Measurements from ENCODE around the gene FOXP1.

Gene FOXP1

GRCh38 chr3:71148455-71149060 is 435.0 kb downstream of the FOXP1 start:
- no peak for DNase-seq (ENCODE audit: low read depth in 2 of 2)

- no peak for DNase-seq (ENCODE audit: low read depth in 2 of 2)
These were observed 436.9 kb downstream of the FOXP1 start for GRCh38 chr3:71146673-71147072.

DNA sequence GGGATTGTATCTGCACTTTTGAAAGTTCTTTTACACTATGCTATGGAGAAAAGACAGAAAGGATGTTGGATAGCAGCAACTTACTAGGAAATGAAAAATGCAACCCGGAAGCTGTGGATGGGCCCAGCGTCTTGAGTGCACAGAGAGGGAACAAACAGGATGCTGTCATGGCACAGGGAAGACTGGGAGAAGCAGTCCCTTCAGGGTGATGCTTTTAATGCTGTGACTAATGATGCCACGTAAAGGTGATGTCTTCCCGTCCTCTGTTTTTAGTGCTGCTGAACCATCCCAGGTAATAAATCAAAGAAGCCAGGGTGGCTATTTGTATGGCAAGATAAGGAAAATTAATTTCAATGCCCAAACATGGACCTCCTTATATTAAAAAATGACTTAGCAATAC is 437.6 kb downstream of the FOXP1 start:
- no peak for DNase-seq (ENCODE audit: low read depth in 2 of 2)

DNA sequence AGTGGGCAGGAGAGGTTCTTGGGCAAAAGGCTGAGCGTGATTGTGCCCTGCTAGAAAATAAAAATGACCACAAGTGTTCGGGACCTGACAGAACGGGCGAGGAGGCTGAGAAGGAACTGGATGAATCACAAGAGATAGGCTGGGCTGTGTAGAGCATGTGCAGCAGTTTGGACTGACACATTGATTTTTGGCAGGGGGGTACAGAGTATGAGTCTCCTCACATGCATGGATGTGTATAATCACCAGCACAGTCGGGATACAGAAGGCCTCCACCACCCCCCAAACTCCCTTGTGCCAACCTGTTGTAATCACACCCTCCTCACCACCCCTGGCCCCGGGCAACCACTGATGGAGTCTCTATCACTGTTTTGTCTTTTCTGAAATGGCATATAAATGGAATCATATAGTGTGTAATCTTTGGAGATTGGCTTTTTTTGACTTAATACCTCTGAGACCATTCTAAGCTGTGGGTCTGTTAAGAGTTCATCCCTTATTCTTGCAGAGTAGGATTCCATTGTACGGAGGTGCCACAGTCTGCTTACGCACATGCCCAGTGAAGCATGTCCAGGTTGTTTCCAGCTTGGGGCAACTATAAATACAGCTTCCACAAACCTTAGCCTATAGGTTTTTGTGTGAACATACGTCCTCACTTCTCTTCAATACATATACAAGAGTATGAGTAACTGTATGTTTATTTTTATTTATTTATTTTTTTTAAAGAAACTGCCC is 438.8 kb downstream of the FOXP1 start:
- DNase-seq (ENCODE audit: low read depth in 2 of 2): no peak

DNA sequence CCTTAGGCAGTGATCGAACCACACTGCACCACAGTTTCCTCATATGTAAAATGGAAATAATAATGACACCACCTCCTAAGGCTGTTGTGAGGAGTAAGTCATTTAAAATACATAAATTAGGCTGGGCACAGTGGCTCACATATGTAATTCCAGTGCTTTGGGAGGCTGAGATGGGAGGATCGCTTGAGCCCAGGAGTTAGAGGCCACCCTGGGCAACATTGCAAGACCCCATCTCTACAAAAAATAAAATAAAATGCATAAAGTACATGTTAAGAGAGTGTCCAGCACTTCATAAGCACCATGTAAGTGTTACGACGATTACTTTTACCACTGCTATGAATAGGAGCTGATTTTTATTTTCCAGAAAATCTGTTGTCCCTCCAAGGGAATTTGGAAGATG is 440.0 kb downstream of the FOXP1 start:
- no peak for DNase-seq (ENCODE audit: low read depth in 2 of 2)

GRCh38 chr3:71142441-71143161 is 440.9 kb downstream of the FOXP1 start:
- DNase-seq (ENCODE audit: low read depth in 2 of 2): no peak

DNA sequence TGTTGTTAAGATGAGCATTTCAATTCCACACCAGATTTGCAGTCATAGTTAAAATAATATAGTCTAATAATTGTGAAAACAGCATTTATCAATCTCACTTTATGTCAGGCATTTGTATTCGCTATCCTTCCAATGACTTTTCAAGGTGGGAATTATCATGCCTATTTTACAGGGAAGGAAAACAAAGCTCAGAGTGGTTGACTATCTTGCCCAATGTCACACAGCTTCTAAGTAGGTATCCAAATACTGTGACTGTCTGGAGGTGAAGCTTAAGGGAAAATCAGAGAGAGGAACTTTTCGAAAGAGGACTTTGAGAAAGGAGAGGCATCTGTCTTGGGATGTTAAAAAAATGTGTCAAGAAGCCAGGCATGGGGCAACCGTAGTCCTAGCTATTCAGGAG is 443.1 kb downstream of the FOXP1 start:
- DNase-seq (ENCODE audit: low read depth in 2 of 2): no peak

DNA sequence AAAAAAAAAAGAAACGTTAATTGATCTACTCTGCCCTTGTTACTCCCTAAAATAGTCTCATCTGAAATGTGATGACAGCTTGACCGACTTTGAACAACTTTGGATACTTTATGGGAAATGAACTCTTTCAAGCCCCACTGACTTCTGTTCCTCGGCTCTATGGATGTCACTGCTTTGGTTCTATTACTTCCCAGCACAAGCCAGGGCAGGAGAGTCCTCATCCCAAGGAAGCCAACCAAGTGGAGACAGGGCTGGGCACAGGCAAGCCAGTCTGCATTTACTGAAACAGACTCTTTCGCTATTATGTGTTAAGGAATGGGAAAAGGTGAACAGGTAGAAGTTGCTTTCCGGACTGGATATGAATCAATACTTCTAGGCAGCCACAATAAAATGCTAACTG is 444.0 kb downstream of the FOXP1 start:
- DNase-seq (ENCODE audit: low read depth in 2 of 2): no peak

DNA sequence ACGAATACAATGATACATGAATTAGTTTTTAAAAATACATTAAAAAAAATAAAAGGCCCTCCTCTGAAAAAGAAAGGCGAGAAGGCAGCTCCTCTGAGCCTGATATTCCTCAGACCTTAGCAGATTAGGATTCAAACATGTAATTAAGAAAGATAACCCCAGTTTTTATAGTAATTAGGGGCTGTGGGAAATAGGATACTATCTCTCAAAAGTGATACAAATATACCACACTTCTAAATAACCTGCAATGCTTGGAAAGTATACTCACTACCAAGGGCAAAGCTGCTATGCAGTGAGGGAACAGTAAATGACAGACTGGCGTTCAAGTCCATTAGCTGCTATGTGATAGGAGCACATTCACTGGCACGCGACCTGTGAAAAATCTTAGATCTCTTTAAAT is 445.1 kb downstream of the FOXP1 start:
- DNase-seq (ENCODE audit: low read depth in 2 of 2): no peak

- no peak for DNase-seq (ENCODE audit: low read depth in 2 of 2)
These were observed 447.3 kb downstream of the FOXP1 start for GRCh38 chr3:71136276-71136675.

GRCh38 chr3:71135373-71136088 is 448.0 kb downstream of the FOXP1 start:
- DNase-seq (ENCODE audit: low read depth in 2 of 2): no peak

GRCh38 chr3:71134521-71134920 is 449.0 kb downstream of the FOXP1 start:
- DNase-seq (ENCODE audit: low read depth in 2 of 2): no peak

DNA sequence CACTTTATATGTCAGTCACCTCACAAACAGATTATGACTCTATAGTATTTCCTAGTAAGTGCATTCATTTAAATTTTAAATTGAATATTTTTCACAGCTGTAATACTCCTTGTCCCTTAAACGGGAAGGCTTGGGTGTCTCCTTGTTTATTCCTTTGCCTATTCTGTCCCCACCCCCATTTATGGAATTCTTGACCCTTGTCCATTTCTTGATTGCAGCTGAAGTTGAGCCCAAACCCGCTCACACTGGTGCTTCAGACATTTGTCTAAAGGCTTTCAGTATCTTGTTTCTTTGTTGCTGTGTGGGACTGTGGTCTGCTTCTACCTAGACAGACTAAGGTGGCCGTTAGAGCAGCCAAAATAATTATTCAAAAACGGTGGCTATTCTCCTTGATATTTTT is 449.7 kb downstream of the FOXP1 start:
- no peak for DNase-seq (ENCODE audit: low read depth in 2 of 2)

DNA sequence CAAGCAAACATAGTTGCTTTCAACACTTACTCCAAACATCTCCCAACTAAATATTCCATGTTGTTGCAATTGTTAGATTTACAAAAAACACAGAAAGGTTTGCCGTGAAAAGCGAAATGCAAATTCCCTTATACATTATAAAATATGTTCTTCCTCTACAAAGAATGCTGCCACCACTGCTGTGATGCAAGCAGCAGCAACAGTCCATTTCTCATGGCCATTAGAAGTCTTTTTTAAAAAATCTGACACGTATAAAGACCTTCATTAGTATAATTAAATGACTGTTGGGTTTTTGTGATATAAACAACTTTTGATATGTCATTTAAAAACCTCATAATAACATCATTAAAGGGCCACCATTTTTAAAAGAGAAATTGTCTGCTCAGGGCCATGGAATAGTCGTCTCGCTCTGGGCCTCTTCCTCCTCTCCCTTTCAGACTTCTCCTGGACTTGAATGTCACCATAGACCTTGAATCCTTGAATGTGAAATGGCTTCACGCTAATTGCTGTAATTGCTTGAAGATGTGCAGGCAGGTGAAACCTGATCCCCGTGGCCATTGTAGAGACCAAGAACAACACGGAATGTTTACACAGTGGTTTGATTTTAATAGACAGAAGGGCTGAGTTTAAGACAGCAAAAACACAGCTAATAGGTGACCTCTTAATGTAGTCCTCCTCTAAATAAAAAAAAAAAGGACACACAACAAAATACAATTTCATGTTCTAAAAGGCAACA is 450.4 kb downstream of the FOXP1 start:
- DNase-seq (ENCODE audit: low read depth in 2 of 2): no peak

GRCh38 chr3:71131375-71132314 is 451.9 kb downstream of the FOXP1 start:
- no peak for DNase-seq (ENCODE audit: low read depth in 2 of 2)

DNA sequence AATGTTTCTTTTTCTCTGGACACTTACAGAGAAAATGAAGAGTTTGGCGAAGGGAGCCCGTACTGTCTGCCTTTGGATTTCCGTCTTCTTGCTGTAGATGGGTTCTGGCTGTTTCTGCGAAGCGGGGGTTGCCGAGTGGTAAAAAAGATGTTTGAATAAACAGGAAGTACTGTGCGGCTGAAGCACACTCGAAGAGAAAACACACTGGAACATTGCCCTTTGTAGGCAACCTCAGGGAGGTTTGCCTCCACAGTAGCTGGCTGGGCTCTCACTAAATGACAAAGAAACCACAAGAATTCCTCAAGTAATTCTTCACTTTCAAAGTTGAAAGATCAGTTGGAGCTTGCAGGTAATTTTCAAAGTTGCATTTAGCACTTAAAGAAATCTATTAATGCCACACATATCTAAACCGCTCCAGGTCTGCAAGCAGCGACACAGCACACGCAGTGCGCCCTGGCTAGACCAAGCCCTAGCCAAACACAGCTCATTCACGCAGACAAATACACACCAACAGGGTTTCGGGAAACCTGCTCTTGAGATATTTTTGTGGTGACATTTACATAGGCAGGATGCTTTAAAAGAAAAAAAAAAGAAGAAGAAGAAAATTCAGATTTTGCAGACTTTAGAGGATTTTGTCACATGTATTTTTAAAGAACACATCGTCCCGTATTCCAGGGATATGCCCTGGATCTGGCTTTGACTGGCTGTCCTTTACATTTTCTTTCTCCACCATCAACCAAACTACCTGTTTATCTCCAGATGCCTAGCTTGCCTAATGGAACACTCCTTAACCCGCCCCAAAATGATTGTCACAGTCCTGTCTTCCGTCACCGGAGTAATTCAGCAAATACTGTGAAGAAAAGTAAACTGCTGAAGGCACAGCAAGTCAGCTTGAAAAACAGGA is 452.8 kb downstream of the FOXP1 start:
- peak; percentile 49 to 54 for DNase-seq (ENCODE audit: low read depth in 2 of 2)

GRCh38 chr3:71129611-71130431 is 453.7 kb downstream of the FOXP1 start:
- no peak for DNase-seq (ENCODE audit: low read depth in 2 of 2)

GRCh38 chr3:71128961-71129360 is 454.6 kb downstream of the FOXP1 start:
- DNase-seq (ENCODE audit: low read depth in 2 of 2): no peak

GRCh38 chr3:71127844-71128243 is 455.7 kb downstream of the FOXP1 start:
- DNase-seq (ENCODE audit: low read depth in 2 of 2): peak in 1 of 2 experiments; percentile 32
